ENCODE measurements around the gene PAQR7. TPM values are rescaled to one million over a fixed set of nuclear protein-coding genes. Genes with fewer than 3 reads are reported as not detected.

PAQR7 gene
- total RNA-seq, 2 experiments from 2014 or later: 0.22 to 1.3 TPM

DNA sequence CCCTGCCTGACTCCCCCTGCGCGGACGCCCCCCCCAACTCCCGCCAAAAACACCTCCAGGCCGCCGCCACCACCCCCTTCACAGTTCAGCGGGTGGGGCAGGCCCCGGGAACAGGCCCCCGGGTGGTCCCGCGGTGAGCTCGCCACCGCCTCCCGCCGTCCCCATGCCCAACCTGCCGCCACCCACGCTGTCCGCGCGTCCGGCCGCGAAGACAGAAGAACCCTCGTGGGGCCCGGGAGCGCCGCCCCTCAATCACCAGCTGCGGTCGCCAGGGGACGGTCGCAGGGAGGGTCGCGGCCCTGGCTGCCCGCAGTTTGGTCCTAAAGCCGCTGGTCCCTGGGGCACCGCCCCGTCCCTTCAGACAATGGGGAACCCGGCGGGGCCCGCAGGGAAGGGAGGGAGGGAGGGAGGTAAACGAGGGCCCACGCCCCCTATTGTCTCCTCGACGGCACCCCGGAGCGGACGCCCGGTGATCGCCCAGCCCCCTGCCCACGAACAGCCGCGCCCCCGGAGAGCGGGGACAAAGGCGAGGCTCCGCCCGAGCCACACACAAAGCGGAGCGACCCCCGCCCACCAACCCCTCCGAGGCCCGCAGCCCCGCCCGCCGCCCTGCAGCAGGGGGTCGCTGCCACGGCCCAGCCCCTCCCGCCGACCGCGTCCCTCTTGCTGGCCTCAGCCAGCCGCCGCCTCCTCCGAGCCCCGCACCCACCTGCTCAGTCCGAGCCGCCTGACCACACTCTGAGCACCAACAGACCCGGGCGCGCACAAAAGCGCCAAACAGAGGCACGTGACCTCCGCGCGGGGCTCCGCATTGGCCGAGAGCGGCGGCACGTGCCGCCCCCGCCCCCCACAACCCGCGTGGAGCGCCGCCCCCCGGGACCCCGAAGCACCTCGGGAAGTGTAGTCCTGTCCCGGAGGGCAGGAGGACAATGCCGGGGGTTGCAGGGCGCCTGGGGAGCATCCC, 30.5 kb upstream of the PAQR7 start, which contains the start of gene STMN1:
TSS of gene STMN1 (minus strand) at position 740 of the 964 bp plus-strand sequence. CDS start 1,743 bp downstream, outside the sequence.
- ChIA-PET CTCF (ENCODE audit: unreplicated experiment) (interaction anchor here (1.0 kb wide), 1 partner anchor 9 kb away, joined by 4 read pairs; no protein-coding TSS in a partner anchor), POLR2A (interaction anchor here (0.6 to 5.1 kb wide), 6 partner anchors 10 to 402 kb away, joined by 3 to 18 read pairs (median 4); partner anchors contain the start of gene PAFAH2)
- H3K4me1 ChIP-seq (ENCODE audit: insufficient read depth, low read length, poor library complexity, severe bottlenecking): peaks cover 27% of the 10 kb centered on the region
- peak within 1 kb of the TSS; percentile 84 for H3K4me3 ChIP-seq (ENCODE audit: low read depth, low read length, poor library complexity, severe bottlenecking)
- no TSS peak for BruUV-seq (replicated peaks)
- H3K9me3 ChIP-seq (ENCODE audit: low read length): no peaks in the 10 kb centered on the region
- peaks cover 43% of the 10 kb centered on the region for H3K36me3 ChIP-seq (ENCODE audit: insufficient read depth, low read length)
- peak within 1 kb of the TSS; percentile 84 for H3K27ac ChIP-seq (ENCODE audit: low read depth, low read length, poor library complexity, severe bottlenecking)
- peak within 1 kb of the TSS; percentile 68 for H3K4me2 ChIP-seq (ENCODE audit: low read length)
- intact Hi-C loops (cut with micrococcal nuclease; ENCODE audit: unreplicated experiment): loop anchor here (1.0 kb wide), 1 partner anchor 92 kb away; the partner anchor contains the start of gene PAFAH2
- H2AFZ ChIP-seq (ENCODE audit: low read length): peak within 1 kb of the TSS; percentile 79; the same call in 1 of the 2 replicates
- TF ChIP-seq, protein P1, sequence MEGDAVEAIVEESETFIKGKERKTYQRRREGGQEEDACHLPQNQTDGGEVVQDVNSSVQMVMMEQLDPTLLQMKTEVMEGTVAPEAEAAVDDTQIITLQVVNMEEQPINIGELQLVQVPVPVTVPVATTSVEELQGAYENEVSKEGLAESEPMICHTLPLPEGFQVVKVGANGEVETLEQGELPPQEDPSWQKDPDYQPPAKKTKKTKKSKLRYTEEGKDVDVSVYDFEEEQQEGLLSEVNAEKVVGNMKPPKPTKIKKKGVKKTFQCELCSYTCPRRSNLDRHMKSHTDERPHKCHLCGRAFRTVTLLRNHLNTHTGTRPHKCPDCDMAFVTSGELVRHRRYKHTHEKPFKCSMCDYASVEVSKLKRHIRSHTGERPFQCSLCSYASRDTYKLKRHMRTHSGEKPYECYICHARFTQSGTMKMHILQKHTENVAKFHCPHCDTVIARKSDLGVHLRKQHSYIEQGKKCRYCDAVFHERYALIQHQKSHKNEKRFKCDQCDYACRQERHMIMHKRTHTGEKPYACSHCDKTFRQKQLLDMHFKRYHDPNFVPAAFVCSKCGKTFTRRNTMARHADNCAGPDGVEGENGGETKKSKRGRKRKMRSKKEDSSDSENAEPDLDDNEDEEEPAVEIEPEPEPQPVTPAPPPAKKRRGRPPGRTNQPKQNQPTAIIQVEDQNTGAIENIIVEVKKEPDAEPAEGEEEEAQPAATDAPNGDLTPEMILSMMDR (conservative IDR thresholded peaks at IDR 0.05; ENCODE audit: low read length): no peak
- TF ChIP-seq EZH2phosphoT487 (IDR thresholded peaks at IDR 0.05; ENCODE audit: borderline replicate concordance, low read depth, low read length): no peak
- H3K9me2 ChIP-seq (ENCODE audit: insufficient read depth, low read length): no peaks in the 10 kb centered on the region
- H4K20me1 ChIP-seq (ENCODE audit: insufficient read depth, low read length): peaks cover 31% of the 10 kb centered on the region
- peak; percentile 97 for DNase-seq (ENCODE audit: low spot score)
- peaks cover 44% of the 10 kb centered on the region for H3K79me2 ChIP-seq (ENCODE audit: insufficient read depth, low read depth, low read length)

DNA sequence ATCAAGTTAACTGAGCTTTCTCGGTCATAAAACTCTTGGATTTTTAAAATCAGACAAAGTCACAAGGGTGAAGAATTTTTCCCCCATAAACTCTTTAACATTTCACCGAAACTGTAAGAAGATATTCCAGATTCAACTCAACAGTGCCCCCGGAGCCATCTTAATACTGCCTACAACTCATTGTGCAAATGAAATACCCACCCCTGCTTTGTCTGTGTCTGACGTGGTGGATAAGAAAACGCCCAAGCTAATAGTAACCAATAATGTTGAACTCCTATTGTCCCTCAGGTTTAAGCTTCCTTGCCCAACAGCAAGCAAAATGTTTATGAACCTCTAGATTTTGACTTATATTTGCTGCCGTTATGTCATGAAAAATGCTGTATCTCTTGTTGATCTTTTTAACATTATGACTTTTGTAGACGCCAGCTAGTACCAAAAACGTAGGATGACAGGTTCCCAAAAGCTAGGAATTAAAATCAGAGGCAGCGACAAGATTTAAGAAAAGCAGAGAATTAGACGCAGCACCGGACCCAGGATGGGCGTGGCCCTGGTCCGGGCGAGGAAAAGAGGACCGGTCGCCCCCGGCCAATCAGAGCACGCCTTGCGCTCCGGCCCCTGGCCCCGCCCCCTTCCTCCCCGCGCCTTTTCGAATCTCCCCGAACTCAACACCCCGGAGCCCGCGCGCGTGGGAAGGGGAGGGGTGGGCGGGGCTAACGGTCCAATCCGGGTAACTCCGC, 29.6 kb upstream of the PAQR7 start:
- Histone ChIP-seq H3K4me2 (ENCODE audit: low read length) (peak overlapping the region; percentile 64), H3K79me2 (ENCODE audit: insufficient read depth, low read depth, low read length) (peaks cover 50% of the 10 kb centered on the region), H2AFZ (ENCODE audit: low read length) (no peak overlapping the region; the same call in 1 of the 2 replicates), H4K20me1 (ENCODE audit: insufficient read depth, low read length) (peaks cover 34% of the 10 kb centered on the region), H3K9me2 (ENCODE audit: insufficient read depth, low read length) (no peaks in the 10 kb centered on the region), H3K4me3 (ENCODE audit: low read depth, low read length, poor library complexity, severe bottlenecking) (peak overlapping the region; percentile 84), H3K4me1 (ENCODE audit: insufficient read depth, low read length, poor library complexity, severe bottlenecking) (peaks cover 27% of the 10 kb centered on the region), H3K9me3 (ENCODE audit: low read length) (no peaks in the 10 kb centered on the region), H3K36me3 (ENCODE audit: insufficient read depth, low read length) (peaks cover 52% of the 10 kb centered on the region), H3K27ac (ENCODE audit: low read depth, low read length, poor library complexity, severe bottlenecking) (peak overlapping the region; percentile 84)
- ChIA-PET CTCF (ENCODE audit: unreplicated experiment) (interaction anchor here (0.6 kb wide), 1 partner anchor 565 kb away, joined by 3 read pairs; no protein-coding TSS in a partner anchor), POLR2A (interaction anchor here (0.6 to 5.1 kb wide), 8 partner anchors 9 to 403 kb away, joined by 3 to 18 read pairs (median 4); partner anchors contain the start of gene PAFAH2)
- intact Hi-C loops (cut with micrococcal nuclease; ENCODE audit: unreplicated experiment): loop anchor here (1.0 kb wide), 1 partner anchor 93 kb away; the partner anchor contains the start of gene PAFAH2
- TF ChIP-seq, protein P1 (conservative IDR thresholded peaks at IDR 0.05; ENCODE audit: low read length): peak; percentile 68
- no peak for TF ChIP-seq EZH2phosphoT487 (IDR thresholded peaks at IDR 0.05; ENCODE audit: borderline replicate concordance, low read depth, low read length)
- DNase-seq (ENCODE audit: low spot score): peak; percentile 96
- BruUV-seq (replicated peaks): no TSS peak

Measured in OCI-LY7 (cell line).